GM19467 (cell line): ENCODE results near the gene PSMG1.

Source experiments
- ATAC-seq: cut with Tn5 transposase; IDR thresholded peaks from one replicate; pipeline ENCODE4 v1.9.1; 2021; ENCODE audit warnings: mild to moderate bottlenecking, moderate library complexity; ENCODE audit not compliant: unreplicated experiment

The PSMG1 gene

DNA sequence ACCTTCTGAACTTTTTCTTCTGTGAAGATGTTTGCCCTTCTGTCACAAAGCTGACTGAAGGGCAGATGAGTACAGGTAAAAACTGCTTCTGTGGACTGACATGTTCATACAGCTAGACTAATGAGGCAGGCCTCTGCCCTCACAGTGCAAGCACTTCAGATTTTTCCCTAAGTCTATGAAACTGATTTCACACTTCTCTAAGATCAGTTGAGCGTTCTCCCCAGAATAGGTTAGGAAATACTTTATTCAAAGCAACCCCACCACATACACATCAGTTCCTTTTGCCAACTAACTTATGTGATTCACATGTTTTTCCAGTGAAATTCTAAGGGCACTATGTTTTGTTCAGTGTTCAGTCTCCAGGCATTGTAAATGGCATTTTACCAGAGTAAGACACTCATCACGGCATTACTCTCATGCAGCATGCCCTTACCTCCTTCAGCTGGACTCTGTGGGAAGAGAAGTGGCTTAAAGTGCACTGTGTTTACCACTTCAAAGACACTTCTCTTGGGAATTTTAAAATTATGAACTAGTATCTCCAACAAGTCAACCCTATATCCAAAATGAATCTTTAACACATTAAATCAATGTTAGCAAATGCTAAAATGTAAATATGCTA lies 5.4 kb upstream of the PSMG1 start:
- ATAC-seq = no peak

DNA sequence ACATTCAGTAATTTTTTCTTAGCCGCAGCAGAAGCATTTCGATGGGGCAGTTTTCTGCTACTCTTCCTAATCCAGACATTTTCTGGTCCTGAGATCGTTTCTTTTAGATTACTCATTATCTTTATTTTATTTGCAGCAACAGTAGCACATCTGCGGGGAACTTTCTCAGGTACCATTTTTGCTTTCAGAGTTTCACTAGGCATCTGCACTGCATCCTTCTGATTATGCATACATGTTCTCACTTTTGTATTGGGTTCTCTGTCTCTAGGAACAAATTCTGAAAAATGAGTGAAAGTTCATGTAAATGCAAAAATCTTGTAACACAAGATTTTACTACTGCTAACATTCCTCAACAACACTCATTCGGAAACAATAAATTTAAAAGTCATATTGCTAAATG lies 3.9 kb upstream of the PSMG1 start:
- ATAC-seq = no peak

DNA sequence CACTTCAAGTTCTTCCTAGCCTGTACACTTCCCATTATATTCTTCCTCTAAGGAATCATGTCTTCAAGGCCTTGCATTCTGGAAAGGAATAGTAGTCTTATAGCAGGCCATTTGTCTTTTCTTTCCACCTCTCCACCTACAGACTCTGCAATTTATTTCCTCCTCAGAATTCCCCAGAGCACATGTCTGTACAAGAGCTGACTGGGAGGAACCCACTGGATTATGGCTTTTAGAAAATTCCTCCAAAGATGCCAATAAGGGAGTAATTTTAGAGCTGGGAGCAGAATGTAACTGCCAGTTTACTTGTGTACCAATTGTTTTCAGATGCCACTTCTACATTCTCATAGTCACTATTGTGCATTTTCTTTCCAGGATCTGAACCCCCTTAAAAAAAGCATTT lies 3.4 kb upstream of the PSMG1 start:
- no peak for ATAC-seq

DNA sequence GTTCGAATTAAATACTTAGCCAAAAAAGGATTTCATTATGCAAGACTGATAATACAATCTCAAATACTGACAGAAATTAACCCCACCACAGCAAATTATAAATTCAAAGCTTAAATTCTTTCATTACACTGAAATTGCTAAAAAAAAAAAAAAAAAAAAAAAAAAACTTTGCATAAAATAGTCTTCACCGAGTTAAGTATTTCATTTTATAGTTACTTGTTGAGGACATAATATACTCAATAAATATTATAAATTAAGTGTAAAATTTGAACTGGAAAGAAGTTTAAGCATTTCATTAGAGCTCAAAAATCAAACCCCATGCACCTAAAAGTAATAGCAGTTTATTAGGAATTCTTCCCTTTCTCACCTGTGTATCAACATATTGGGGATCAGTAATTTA lies 1.9 kb upstream of the PSMG1 start:
- no peak for ATAC-seq

DNA sequence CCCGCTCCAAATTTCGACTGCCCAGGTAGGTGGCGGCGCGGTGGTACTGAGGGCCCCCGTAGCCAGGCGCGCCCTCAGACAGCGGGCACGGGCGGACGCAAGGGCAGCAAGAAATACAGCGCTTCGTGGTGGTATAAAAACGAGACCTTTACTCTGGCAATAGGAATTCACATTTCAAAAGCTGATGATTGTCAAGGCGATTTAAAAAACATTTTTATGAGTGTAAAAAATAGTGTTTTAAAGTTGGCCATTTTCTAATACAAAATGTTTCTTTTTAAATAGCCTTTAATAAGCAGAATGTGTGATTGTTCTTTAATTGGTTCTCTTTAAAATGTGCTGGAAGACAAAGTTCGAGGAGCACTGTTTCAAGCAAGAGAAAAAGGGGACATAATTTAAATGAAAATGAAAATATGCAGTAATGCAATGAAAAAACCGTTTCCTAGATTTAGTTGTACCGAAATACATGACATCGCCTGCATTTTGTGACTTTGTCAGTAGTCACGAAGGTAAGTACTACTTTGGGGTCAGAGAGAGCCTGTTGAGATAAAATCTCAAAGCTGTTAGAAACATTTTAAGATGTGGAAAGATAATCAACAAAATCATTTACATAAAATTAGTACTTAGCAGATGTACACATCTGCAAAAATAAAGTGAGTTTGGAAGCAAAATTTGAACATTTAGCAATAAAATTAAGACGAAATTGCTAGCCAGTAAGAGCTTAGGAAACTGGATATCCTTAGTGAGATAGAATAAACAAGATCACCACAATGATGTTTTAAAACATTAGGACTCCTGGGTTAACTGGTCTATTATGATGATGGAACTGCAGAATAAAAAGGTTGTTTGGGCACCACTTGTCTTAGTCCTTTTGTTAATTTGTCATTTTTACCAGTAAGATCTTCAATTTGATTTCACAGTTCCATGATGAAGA lies 1.1 kb upstream of the PSMG1 start:
- ATAC-seq = no peak

DNA sequence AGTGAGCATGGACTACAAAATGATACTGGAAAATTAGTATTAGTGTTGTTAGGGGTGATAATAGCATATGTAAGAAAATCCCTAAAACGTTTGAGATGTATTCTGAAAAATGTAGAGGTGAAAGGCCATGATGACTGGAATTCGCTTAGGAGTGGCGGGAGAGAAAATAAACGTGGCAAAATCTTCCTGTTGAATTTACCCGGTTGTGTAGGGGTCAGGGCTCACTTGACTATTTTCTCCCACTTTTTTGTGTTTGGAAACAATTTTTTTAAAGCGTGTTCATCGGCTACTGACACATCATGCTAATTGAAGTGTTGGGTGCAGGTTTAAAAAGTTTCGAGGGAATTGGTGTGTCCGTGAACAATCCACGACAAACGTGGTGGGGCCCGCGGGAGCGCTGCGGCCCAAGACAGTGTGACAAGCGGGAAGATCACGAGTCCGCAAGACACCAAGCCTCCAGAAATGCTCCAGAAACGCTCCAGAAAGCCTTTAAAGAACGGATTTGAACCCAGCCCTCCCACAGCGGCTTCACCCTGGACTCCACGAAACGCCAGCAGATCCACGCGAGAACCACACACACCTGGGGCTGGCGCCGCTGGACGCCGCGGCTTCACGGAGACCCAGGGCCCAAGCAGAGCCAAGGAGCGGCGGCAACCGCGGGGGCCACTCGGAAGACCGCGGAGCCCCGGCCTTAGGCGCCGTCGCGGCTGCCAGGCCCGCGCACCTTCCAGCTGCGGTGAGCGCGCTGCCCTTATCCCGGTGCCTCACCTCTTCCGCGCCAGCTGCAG lies 573 bp downstream of the PSMG1 start:
- ATAC-seq = peak; percentile 19

DNA sequence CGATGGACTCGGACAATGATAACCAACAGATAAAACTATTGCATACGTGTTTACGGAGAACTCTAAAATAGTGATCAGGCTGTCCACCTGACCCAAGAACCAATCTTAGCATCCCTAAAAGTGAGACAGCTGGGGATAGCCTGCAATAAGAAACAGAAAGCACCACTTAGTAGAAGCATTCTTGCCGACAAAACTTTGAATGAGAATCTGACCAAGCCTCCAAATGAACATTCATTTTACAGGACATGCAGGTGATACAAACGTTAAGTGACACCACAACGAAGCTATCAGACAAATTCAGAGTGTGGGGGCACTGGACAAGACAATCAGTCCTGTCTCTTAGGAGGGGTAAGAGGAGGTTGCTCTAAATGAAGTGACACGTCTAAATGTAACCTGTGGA lies 1.2 kb downstream of the PSMG1 start:
- ATAC-seq = no peak

DNA sequence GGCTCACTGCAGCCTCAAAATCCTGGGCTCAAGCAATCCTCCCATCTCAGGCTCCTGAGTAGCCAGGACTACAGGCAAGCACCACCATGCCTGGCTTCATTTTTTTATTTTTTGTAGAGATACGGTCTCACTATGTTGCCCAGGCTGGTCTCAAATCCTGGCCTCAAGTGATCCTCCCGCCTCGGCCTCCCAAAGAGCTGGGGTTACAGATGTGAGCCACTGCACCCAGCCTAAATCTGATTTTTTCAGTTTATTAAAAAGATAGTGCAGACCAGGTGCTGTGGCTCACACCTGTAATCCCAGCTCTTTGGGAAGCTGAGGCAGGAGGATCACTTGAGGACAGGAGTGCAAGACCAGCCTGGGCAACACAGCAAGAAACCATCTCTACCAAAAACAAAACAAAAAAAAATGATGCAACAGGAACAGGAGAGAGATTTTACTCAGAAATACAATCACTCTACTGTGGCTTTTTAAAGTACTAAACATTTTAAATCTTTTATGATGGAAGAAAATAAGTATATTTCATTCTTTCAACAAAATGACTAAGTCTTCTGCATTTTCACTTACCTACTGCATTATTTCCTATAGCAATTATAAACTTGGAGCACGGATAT lies 1.9 kb downstream of the PSMG1 start:
- ATAC-seq = no peak

DNA sequence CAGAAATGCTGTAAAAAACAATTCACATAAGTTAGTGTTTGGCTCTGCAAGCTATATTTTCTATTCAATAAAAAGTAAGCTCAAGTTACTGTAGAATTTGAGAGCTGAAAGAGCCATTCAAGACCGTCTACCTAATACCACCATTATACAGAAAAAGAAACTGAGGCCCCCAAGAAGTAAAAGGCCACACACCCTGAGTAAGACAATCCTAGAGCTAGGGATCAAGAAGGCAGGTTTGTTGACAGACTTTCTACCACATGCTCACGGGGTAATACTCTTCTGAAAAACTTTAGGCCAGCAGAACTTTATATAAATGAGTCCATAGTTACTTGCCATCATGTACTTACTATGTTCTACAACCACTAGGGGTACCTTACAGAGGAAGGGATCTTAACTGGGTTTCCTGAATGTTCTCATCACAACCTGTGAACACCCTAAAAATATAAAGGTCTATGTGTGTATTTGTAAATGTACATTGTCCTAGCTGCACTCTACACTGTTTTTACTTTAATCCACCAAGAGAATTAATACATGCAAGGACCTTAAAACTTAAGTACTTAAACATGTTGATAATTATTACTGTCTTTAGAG lies 2.7 kb downstream of the PSMG1 start:
- ATAC-seq = no peak

DNA sequence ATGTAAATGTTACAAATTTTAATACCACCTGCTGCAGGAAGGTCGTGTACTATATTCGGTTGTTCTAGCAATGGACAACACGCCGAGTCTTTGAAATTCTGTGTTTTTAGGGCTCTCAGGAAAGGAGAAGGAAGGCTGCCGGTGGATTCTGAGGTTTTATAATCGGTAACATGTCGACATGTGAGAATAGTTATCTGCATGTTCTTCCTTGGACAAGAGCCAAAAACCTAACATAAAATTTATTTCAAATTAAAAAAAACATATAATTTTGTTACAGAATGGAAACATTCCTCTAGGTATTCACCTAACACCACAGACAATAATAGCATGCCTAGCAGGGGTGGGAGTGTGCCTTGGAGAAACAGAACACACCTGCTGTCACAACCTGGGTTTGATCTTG lies 4.8 kb downstream of the PSMG1 start:
- no peak for ATAC-seq

DNA sequence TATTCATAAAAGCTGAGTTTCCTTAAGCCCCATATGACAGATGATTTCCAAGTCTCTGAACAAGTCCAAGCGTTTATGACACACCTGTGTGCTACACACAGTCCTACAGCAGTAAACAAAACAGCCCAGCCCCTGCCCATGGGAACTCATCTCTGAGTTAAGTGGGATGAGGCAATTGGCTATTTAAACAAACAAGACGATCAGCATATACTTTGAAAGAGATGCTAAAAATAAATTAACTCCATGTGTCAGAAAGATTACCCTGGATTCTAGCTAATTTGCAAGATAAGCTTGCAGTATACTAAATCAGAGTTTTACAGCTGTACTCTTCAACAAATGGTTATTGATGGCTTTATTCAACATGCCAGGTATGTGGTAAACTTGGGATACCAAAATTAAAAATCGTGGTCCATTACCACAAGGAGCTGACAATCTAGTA lies 7.0 kb downstream of the PSMG1 start:
- no peak for ATAC-seq

DNA sequence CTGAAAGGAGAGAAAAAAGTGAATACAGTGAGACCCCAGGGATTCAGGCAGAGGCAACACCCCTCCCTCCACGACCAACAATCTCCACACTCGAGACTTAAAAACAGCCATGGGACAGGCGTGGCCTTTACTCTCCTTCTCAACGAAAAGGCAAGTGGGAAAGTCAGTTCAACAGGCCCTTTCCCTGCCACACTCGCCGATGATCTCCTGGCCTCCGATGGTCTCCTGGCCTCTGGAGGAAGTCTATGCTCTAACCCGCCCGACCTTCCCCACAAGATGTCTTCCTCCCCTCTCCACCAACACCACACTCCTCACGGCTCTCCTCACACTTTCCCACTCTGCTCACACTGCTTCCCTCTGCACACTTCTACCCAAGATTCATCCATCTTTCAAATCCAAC lies 7.6 kb downstream of the PSMG1 start:
- no peak for ATAC-seq

DNA sequence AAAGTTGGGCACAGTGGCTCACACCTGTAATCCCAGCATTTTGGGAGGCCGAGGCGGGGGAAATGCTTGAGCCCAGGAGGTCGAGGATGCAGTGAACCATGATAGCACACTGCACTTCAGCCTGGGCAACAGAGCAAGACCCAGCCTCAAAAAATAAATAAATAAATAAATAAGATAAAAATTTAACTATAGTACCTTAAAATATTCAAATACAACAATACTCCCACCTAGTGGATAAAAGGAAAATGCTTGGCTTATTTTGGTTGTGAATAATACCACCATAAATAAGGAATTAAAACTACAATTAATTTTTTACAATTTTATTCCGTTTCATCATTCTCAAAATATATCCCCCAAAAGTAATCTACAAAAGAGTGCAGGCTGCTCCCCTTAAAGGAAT lies 8.1 kb downstream of the PSMG1 start:
- no peak for ATAC-seq

DNA sequence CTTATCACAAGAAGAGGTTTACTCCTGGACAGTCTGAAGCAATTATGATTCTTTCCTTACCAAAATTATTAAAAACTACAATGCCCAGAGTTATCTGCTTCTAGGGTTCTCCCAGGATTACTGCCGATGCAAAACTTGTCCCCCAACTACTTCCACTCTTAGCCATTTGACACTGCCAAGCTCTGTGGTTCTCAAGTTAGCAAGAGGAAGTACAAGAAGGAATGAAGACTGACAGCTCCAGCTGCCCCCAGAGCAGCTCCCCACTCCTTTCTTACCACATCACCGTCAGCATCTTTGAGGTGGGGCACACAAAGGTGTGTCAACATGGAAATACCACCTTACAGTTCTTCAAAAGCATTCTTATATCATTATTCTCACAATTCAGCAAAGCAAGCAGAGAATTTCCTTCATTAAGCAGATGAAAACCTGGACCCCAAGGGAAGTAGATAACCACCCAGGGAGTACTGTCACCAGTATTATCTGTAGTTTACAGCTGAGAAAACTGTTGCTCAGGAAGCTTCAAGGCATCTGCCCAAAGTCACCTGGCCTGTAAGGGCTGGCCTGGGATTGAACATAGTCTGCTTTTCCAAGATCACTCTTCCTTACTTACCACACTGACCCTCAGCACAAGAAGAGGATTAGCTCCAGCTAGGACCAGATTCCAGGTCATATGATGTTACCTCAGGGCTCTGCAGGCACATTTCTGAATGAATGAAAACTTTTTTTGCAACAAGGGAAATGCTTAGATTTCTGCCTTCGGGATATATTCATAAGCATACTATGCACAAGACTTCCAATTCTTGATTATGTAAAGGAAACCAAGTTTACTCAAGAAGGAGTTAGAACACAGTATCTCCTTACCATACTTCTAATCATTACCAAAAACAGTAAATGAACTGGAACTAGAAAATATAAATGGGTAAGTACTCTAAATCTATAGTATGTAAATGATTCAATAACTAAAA lies 9.3 kb downstream of the PSMG1 start:
- no peak for ATAC-seq

DNA sequence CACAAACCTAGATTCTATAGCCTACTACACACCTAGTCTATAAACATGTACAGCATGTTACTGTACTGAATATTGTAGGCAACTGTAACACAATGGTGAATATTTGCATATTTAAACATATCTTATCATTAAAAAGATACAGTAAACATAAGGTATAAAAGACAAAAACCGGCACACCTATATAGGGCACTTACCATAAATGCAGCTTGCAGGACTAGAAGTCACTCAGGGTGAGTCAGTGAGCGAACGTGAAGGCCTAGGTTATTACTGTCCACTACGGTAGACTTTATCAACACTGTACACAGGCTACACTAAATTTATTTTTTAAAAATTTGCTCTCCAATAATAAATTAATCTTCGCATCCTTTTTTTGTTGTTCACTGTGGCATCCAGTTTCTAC lies 13.3 kb downstream of the PSMG1 start:
- ATAC-seq = no peak

DNA sequence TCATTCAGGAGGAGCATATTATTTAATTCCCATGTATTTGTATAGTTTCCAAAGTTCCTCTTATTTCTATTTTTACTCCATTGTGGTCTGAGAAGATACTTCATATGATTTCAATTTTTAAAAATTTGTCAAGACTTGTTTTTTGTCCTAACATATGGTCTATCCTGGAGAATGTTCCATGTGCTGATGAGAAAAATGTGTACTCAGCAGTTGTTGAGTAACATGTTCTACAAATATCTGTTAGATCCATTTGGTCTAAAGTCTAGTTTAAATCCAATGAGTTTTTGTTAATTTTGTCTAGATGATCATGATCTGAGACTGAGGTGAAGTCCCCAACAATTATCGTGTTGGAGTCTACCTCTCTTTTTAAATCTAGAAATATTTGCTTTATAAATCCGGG lies 14.5 kb downstream of the PSMG1 start:
- ATAC-seq = no peak

DNA sequence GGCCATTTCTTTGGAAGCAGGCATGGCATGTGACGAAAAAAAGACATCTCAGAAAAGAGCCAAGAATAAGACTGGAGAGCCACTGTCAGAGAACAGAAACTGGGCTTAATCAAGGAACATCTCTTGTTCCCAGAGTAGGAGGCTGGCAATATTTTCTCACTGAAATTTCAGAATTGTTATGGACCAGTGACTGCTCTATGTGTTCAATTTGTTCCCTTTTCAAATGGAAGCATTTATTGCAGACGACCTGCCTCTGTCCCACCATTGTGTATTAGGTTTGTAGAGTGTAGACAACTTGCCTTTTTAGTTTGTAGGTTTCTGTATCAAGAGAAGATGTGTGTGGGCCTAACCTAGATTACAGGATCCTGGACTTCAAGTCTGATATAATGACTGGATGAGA lies 18.7 kb downstream of the PSMG1 start:
- ATAC-seq = no peak

DNA sequence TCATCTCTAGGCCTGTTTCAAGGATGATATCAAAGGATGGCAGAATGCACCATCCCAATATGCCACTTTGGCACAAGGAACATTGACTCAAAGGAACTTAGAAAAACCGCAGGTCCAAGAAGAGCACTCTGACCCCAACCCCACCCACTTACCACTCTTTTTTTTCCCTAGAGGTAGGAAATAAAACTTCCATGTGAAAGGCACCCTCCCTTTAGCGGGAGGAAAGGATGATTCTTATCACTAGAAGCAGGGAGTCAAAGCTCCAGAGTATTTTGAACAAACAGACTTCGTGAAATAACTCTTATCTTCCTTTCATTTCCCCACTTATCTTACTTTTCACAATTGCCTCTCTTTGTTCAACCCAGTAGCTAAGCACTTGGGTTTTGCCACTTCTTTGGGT lies 22.2 kb downstream of the PSMG1 start:
- no peak for ATAC-seq

DNA sequence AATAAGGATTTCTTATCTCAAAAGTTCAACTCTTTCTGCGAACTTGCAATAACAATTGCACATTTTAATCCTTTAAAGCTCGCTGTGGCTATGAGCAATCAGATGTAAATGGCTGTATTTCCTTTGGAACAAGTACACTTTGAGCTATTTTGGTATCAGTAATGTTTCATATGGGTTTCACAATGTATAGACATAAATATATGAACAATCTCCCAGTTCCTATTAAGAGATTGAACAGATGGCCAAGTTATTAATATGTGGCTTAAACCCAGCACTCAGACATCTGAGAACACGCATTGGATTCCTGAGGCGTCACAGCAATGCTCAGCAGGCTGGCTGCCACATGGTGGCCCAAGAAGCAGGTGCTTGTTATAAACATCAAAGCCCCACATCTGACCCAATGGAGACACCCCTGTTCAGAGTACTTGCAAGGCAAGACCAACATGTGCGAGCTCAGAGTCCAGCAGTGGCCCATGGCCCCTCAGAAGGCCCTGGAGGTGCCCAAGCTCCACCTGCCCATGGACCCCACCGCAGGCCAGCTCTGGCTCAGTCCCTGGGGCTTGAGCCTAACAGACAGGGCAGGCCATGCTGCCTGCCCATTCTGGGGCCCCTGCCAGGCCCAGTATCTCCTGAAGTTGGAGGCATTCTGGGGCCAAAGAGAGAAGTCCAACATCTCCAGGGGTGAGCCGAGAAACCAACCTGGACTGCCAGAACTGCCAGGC lies 23.7 kb downstream of the PSMG1 start:
- ATAC-seq = no peak
